Esophagus (tissue), 2 donors: ENCODE results near the gene BRF1. TPM values are rescaled to one million over a fixed set of nuclear protein-coding genes. Genes with fewer than 3 reads are reported as not detected.

Experiments used
- H3K27ac ChIP-seq, 2 donors: one replicate each; pipeline ENCODE4 v1.5.1; 2013; ENCODE audit warnings: low read depth in 2 of 2, mild to moderate bottlenecking in 2 of 2, inconsistent platforms in 1 of 2, low read length in 1 of 2, moderate library complexity in 1 of 2
- H3K27me3 ChIP-seq, 2 donors: one replicate each; pipeline ENCODE4 v1.6.1; 2013; ENCODE audit warnings: low read length in 2 of 2, control low read depth in 1 of 2, mild to moderate bottlenecking in 1 of 2; ENCODE audit not compliant: insufficient read depth in 2 of 2, control insufficient read depth in 1 of 2
- H3K36me3 ChIP-seq, 2 donors: one replicate each; pipeline ENCODE4 v1.6.1; 2013; ENCODE audit warnings: low read length in 1 of 2; ENCODE audit not compliant: control insufficient read depth in 2 of 2, insufficient read depth in 2 of 2
- H3K4me1 ChIP-seq, 2 donors: one replicate each; pipeline ENCODE4 v1.6.1; 2013; ENCODE audit warnings: low read length in 1 of 2; ENCODE audit not compliant: control insufficient read depth in 2 of 2, insufficient read depth in 2 of 2
- H3K4me3 ChIP-seq, 2 donors: one replicate each; pipeline ENCODE4 v1.5.1; 2013; ENCODE audit warnings: low read length in 2 of 2, mild to moderate bottlenecking in 2 of 2, low read depth in 1 of 2, moderate library complexity in 1 of 2
- H3K9me3 ChIP-seq, 2 donors: one replicate each; pipeline ENCODE4 v1.6.1; 2013; ENCODE audit warnings: mild to moderate bottlenecking in 2 of 2, low read depth in 1 of 2, low read length in 1 of 2, moderate library complexity in 1 of 2; ENCODE audit not compliant: control insufficient read depth in 2 of 2, insufficient read depth in 1 of 2
- WGBS, 2 donors: extraction: QIAGEN DNeasy Blood & Tissue Kit; methylation state at CpG; one replicate each; pipeline ENCODE4 v1.1.7; 2013; 5-methylcytosine and 5-hydroxymethylcytosine counted together
- polyA plus RNA-seq, 2 donors: library from polyadenylated mRNA; stranded (reverse); fragments of 200-250 nt; gene quantifications; one replicate each; pipeline ENCODE4 v1.2.3, GENCODE V29; 2013
- donor health status: healthy with polysubstance abuse.
- donor health status: Bipolar disorder and iron deficiency.

The BRF1 gene
- polyA plus RNA-seq, 2 donors: 11.1 to 30.2 TPM

DNA sequence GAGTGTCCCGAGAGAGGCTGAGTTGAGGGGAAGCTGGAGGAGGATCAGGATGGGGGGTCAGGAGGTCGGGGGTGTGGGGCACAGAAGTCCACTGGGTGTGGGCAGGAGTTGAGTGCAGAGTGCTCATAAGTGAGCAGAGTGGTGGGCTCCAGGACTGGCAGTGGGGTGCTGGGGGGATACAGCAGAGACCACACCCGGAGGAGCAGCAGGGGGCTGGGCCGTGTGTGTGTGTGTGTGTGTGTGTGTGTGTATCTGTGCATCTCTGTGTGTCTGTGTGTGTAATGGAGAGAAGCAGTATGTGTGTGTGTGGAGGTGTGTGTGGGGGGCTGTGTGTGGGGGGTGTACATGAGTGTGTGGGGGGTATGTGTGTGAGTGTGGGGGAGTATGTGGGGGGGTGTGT is 114.8 kb downstream of the BRF1 start:
- H3K4me3 ChIP-seq: no peak overlapping the region
- peaks cover 0 to 13% of the 10 kb centered on the region in 2 donors for H3K9me3 ChIP-seq
- no peak overlapping the region for H3K27ac ChIP-seq
- WGBS, 2 donors: 31 to 34% methylated on average over 2 to 4 of the region's 4 CpGs
- H3K36me3 ChIP-seq: no peaks in the 10 kb centered on the region
- H3K27me3 ChIP-seq: peaks cover 0 to 6% of the 10 kb centered on the region in 2 donors
- H3K4me1 ChIP-seq: peaks cover 3 to 10% of the 10 kb centered on the region in 2 donors

GRCh38 chr14:105185001-105185400 is 115.8 kb downstream of the BRF1 start:
- Histone ChIP-seq H3K27me3 (peaks cover 0 to 6% of the 10 kb centered on the region in 2 donors), H3K9me3 (peaks cover 0 to 13% of the 10 kb centered on the region in 2 donors), H3K4me3 (no peak overlapping the region), H3K36me3 (no peaks in the 10 kb centered on the region), H3K4me1 (peaks cover 5 to 12% of the 10 kb centered on the region in 2 donors), H3K27ac (no peak overlapping the region)
- 80% methylated on average over 18 of the region's 18 CpGs for WGBS, 2 donors

DNA sequence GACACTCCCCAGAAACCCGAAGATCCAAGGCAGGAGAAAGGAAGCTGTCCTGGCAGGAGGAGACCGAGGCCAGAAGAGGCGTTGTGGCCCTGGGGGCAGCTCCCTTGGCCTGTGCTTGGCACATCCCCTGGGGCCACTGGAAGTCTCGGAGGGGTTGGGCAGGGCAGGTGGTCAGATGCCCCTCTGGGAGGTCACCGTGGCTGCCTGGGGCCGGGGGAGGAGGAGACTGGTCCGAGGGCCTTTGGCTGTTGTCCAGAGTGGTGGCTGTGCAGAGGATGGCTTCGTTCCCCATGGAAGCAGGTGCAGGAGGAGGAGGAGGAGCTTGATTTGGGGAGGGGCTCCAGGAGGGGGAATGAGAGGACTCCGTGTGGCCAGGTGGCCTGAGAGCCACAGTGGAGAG is 116.3 kb downstream of the BRF1 start:
- H3K36me3 ChIP-seq: no peaks in the 10 kb centered on the region

GRCh38 chr14:105182296-105183020 is 118.3 kb downstream of the BRF1 start:
- H3K4me1 ChIP-seq: peaks cover 5 to 19% of the 10 kb centered on the region in 2 donors
- no peaks in the 10 kb centered on the region for H3K36me3 ChIP-seq
- H3K27me3 ChIP-seq: no peaks in the 10 kb centered on the region
- H3K27ac ChIP-seq: peak overlapping the region in 1 of 2 donors; percentile 11
- H3K9me3 ChIP-seq: no peaks in the 10 kb centered on the region
- WGBS, 2 donors: 51 to 63% methylated on average over 24 to 25 of the region's 25 CpGs
- no peak overlapping the region for H3K4me3 ChIP-seq

More for the DNA sequence above, 116.3 kb downstream of the BRF1 start:
- Histone ChIP-seq H3K9me3 (peaks cover 0 to 13% of the 10 kb centered on the region in 2 donors), H3K4me3 (no peak overlapping the region), H3K4me1 (peaks cover 5 to 17% of the 10 kb centered on the region in 2 donors), H3K27me3 (peaks cover 0 to 6% of the 10 kb centered on the region in 2 donors), H3K27ac (no peak overlapping the region)
- WGBS, 2 donors: 70 to 73% methylated on average over 9 of the region's 9 CpGs

DNA sequence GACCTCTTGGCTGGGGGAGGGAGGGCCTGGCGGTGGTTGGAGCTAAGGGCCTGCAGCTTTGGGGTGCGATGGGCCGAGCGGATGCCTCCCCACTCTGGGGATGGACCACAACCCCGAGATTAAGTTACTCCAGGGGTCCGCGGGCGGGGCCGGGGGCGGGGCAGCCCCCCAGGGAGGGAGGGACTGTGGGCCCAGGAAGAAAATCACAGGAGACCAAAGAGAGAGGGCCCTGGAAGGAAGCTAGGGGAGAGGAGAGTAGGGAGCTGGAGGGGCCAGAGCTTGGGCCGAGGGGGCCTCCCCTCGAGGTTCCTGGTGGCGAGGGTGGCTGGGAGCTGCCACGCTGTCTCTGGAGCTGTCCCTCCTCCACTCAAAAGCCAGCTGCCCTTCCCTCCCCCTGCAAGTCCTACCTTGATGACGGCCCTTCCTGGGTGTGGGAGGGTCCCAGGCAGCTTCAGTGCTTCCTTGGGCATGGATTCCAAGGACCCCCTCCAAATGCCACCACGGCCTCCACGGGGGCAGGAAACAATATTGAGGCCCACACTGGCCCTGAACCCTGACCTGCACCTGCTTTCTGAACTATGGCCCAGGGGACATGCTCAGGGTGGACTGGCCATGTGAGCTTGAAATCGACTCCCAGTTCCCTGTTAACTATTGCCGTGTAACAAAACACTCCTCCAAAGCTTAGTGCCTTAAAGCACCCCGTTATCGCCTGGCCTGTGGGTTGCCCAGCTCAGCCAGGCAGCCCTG is 119.1 kb downstream of the BRF1 start:
- Histone ChIP-seq H3K36me3 (no peaks in the 10 kb centered on the region), H3K27ac (no peak overlapping the region), H3K27me3 (no peaks in the 10 kb centered on the region), H3K4me1 (peaks cover 5 to 19% of the 10 kb centered on the region in 2 donors), H3K9me3 (no peaks in the 10 kb centered on the region), H3K4me3 (no peak overlapping the region)
- WGBS, 2 donors: 41 to 47% methylated on average over 18 to 21 of the region's 21 CpGs

DNA sequence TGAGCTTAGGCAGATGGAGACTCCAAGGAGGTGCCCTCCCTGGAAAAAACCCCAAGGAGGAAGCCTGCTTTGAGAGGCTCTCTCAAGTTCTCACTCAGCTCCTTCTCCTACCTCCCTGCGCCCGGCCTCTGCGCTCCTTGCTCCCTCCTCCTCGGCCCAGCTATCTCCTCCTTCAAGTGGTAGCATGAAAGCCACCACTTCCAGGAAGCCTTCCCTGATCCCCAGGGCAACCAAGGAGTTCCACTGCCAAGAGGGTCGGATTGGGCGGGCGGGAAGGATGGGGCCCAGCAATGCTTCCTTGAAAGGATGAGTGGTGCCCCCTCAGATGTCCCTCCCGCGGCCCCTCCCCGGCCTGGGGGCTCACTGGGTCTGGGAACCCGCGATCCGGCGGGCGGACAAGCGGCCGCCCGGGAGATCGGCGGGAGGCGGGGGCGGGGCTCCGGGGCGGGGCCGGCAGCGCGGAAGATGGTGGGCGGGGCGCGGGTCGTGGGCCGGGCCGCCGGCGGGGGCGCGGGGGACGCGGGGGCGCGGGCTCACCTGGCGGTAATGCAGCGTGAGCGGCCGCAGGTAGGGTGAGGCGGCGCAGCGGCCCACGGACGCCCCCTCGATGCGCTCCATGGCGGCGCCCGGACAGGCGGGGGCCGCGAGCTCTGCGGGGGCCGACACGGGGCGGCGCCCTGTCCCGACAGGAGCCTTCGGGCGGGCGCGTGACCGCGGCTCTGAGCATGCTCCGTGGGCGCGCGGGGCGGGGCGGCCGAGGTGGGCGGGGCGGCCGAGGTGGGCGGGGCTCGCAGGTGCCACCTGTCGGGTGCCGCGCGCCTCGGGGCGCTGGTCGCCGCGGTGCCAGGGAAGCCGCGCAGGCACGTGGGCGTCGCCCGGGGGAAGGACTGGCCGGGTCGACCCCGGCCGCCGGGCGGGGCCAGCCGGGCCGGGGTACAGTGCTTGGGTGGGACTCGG is 119.9 kb downstream of the BRF1 start, which contains the start of gene NUDT14:
NUDT14 (minus strand) TSS at position 721 of the 957 bp plus-strand sequence; CDS start at position 618, 103 bp downstream.
- Histone ChIP-seq H3K4me1 (peaks cover 5 to 20% of the 10 kb centered on the region in 2 donors), H3K4me3 (peak within 1 kb of the TSS; percentile 49 to 51), H3K9me3 (no peaks in the 10 kb centered on the region), H3K27ac (peak within 1 kb of the TSS; percentile 15 to 37), H3K36me3 (no peaks in the 10 kb centered on the region), H3K27me3 (no peaks in the 10 kb centered on the region)
- 1 to 2% methylated on average over 74 to 105 of the region's 106 CpGs for WGBS, 2 donors

GRCh38 chr14:105179191-105179590 is 121.6 kb downstream of the BRF1 start:
- Histone ChIP-seq H3K27me3 (no peaks in the 10 kb centered on the region), H3K9me3 (no peaks in the 10 kb centered on the region), H3K4me1 (peaks cover 5 to 28% of the 10 kb centered on the region in 2 donors), H3K36me3 (no peaks in the 10 kb centered on the region), H3K4me3 (no peak overlapping the region), H3K27ac (no peak overlapping the region)
- WGBS, 2 donors: 85 to 87% methylated on average over 13 of the region's 13 CpGs

DNA sequence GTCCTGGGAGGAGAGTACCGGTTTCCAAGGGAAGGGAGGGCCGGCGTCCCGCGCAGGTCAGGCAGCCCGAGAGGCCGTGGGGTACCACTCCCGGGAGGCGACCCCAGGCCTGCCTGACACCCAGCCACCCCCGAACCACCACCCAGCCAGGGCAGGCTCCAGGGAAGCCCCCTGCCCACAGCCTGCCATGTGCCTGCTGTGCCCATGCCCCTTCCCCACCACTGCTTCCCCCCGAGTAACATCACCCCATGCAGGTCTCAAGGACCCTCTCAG is 122.0 kb downstream of the BRF1 start:
- Histone ChIP-seq H3K4me3 (no peak overlapping the region), H3K27me3 (no peaks in the 10 kb centered on the region), H3K4me1 (peaks cover 5 to 28% of the 10 kb centered on the region in 2 donors), H3K27ac (no peak overlapping the region), H3K36me3 (no peaks in the 10 kb centered on the region), H3K9me3 (no peaks in the 10 kb centered on the region)
- WGBS, 2 donors: 86 to 92% methylated on average over 3 to 11 of the region's 11 CpGs
